Epithelial cell of alveolus of lung (primary cell): ENCODE data around the gene MCM7. TPM values are rescaled to one million over a fixed set of nuclear protein-coding genes. Genes with fewer than 3 reads are reported as not detected.

ENCODE experiments used
- total RNA-seq: library from RNA; depleted of rRNA; stranded (reverse); fragments of >200 nt; gene quantifications from 2 replicates; pipeline ENCODE4 v1.2.1, GENCODE V29; 2015

The MCM7 gene
- total RNA-seq, result 52.1 and 141 TPM in 2 replicates

DNA sequence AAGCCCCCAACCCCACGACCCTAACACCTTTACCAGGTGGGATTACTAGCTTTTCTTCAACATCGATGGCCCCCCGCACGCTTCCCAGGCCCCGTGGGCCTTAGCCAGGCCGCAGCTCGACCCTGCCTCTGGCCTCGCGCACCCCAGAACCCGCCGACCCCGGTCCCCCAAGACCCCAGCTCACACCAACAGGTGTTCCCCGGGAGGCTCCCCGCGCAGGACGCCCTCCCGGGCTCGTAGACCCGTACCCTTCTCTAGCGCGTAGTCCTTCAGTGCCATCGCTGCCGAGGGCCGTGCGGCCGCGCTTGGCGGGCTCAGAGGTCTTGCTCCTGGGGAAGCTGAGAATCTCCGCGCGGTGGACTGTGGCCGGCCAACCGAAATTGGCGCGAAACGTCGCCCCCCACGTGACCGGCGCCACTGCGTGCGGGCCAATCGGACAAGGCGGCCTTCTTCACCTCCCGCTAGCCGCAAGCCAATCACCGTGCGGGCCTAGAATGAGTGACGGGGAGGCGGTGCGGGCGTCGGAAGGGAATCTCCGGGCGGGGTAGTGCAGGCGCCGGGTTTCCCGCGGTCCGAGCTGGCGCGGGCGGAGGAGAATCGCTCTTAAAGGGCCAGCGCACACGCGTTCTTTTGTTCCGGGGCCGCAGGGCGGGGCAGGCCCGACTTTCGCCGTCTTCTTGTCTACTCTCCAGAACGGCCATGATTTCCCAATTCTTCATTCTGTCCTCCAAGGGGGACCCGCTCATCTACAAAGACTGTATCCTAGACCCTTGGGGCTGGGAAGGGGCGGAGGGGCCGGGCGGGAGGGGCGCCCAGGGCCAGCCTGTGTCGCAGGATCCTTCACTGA is at the start of gene MCM7, which contains the start of gene AP4M1:
MCM7 (minus strand) TSS at position 382 of the 847 bp plus-strand sequence; CDS start at position 279, 103 bp downstream.
AP4M1 (plus strand) TSS at position 628 of the 847 bp plus-strand sequence; CDS start at position 700, 72 bp downstream.

DNA sequence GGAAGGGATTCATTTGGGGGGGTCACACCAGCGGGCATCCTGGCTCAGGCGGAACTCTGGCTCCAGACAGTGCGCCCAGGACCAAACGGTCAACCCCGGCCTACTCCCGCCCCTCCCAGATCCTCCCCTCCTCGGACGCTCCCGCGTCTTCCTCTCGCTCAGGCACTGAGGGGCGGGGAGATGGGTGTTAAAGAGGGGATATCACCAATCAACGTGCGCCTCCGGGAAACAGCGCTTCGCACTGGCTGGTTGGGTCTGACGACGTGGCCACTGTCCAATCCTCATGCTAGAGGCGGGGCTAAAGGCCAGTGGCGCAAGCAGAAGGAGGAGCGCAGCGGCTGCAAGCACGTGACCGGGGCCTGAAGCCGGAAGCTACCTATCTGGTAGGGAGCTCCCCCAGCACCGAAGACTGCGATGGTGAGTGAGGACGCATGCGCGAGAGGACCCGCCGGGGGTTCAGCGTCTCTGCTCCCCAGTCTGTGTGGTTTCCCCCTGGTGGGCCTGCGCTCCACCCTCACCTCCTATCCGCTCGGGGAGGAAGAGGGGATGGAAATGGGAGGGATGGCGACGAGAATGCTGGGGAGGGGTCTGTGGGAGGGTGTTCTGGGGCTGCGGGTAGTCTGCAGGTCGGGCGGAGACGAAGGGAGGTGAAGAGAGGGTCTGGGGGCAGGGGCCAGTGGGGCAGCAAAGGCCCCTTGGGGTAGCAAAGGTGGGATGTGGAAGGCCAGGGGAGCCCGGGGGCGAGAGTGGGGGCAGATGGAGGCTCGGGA is 47.5 kb upstream of the MCM7 start, which contains the start of gene LAMTOR4:
LAMTOR4 (plus strand) TSS at position 360 of the 770 bp plus-strand sequence; CDS start at position 415, 55 bp downstream.

DNA sequence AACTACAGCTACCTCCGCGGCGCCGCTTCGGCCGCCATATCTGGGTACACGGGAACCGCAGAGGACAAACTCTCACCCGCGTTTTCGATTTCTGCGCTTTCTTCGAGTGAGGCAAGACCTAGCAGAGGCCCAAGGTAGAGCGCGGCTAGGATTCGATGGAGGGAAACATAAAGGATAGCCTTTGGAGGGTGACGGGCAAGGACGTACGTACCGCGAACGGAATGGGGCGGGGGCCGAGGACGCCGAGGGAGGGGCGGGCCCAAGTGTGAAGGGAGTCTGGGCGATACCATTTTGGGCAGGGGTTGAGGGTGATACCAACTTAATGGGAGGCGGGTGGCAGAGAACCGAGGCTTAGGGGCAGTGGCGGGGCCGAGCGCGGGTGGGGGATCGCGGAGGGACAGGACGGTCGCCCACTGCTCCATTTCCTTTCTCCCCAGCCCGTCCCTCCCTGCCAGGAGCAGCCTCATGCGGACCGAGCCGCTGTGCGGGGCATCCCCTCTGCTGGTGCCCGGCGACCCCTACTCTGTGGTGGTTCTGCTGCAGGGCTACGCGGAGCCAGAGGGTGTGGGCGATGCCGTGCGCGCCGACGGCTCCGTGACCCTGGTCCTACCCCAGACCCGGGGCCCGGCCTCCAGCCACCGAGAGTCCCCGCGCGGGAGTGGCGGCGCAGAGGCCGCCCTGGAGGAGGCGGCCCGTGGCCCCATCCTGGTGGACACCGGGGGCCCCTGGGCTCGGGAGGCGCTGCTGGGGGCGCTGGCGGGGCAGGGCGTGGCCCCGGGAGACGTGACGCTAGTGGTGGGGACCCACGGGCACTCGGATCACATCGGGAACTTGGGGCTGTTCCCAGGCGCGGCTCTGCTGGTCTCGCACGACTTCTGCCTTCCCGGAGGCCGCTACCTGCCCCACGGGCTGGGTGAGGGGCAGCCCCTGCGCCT is 26.0 kb upstream of the MCM7 start, which contains the start of gene MBLAC1:
MBLAC1 (plus strand) TSS at position 37 of the 935 bp plus-strand sequence; CDS start at position 466, 429 bp downstream.

DNA sequence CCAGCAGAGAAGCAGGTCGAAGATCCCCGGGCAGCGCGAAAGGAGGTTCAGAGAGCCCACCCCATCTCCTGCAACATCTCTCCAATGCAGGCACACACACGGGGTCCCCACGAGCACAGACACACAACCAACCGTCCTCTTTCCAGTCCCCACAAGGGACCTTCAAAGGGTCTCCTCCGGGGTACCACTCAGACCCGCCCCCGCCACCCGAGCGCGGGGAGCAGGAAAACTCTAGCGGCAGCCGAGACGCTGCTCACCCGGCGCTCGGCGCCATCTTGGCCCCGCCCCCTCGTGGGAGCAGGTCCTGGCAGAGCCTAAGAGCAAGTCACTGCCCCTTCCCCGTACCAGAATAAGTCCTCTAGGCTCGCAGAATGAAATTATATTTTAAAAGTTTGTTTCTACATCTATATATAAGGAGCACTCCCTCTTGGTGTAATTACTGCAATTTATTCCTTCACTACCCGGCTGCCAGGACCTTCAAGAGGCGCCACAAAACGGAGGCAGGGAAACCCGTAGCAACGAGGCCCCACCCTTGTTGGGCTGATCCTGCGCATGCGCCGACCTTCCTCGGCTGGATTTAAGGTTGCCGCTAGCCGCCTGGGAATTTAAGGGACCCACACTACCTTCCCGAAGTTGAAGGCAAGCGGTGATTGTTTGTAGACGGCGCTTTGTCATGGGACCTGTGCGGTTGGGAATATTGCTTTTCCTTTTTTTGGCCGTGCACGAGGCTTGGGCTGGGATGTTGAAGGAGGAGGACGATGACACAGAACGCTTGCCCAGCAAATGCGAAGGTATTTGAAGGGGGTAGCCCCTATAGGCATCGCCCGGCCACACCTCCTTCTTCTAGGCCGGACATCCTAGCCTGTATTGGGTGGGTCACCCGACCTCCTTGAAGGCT is 18.1 kb upstream of the MCM7 start, which contains the start of the genes CNPY4 and TAF6:
CNPY4 (plus strand) TSS at position 563 of the 898 bp plus-strand sequence; CDS start at position 674, 111 bp downstream.
TAF6 (minus strand) TSS at position 287 of the 898 bp plus-strand sequence. CDS start 5,149 bp downstream, outside the sequence.

DNA sequence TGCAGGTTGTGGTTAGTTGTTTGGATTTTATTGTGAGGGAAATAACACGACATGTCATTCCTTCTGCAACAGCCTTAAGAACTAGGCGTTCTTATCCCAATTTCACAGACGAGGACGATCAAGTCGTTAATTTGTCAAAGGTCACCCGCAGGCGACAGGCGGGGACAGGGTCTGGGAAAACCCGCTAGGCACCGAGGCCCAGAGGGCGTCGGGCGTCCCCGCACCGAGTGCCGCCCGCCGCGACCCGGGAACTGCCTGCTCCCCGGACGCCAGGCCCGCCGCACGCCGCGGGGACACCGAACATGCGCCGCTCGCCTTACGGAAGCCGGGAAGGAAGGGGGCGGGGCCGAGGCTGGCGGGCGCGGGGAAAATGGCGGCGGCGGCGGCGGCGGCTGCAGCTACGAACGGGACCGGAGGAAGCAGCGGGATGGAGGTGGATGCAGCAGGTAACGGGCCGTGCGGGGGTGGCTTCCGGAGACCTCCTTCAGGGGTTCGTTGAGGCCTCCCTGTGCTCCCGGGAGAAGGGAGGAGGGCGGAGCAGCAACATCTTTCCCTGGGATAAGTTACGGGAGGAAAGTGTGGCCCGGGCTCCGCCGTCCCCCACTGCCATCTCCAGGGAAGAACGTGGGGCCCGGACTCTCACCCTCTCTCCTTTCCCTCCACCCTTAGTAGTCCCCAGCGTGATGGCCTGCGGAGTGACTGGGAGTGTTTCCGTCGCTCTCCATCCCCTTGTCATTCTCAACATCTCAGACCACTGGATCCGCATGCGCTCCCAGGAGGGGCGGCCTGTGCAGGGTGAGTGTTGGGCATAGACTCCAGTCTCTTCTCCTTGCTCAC is 12.4 kb downstream of the MCM7 start, which contains the start of gene COPS6:
COPS6 (plus strand) TSS at position 349 of the 837 bp plus-strand sequence; CDS start at position 371, 22 bp downstream.

DNA sequence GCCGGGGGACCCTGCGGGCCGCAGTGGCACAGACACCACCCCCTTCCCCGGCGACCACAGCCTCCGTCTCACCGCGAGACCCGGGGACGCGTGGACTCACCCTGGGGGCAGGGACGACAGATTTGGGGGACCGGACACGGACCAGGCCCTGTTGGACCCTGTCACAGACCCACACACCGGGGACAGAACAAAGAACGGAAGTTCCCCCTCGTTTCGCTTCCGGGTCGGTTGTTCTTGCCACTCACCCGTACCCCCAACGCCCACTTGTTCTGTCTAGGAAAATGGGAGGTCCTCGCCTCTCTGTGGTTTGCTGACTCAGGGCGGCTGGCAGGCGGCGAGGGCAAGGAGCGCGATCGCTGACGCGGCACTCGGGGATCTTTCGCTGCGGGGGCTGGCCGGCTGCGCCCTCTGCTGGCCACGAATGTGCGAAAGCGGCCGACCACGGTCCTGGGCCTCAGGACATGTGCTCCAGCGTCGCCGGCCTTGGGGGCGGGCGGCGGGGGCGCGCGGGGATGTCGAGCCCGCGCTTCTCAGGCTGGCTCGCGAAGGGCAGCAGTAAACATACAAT is 19.6 kb downstream of the MCM7 start, which contains the start of gene ZNF3:
ZNF3 (minus strand) TSS at position 189 of the 568 bp plus-strand sequence. CDS start 4,366 bp downstream, outside the sequence.

DNA sequence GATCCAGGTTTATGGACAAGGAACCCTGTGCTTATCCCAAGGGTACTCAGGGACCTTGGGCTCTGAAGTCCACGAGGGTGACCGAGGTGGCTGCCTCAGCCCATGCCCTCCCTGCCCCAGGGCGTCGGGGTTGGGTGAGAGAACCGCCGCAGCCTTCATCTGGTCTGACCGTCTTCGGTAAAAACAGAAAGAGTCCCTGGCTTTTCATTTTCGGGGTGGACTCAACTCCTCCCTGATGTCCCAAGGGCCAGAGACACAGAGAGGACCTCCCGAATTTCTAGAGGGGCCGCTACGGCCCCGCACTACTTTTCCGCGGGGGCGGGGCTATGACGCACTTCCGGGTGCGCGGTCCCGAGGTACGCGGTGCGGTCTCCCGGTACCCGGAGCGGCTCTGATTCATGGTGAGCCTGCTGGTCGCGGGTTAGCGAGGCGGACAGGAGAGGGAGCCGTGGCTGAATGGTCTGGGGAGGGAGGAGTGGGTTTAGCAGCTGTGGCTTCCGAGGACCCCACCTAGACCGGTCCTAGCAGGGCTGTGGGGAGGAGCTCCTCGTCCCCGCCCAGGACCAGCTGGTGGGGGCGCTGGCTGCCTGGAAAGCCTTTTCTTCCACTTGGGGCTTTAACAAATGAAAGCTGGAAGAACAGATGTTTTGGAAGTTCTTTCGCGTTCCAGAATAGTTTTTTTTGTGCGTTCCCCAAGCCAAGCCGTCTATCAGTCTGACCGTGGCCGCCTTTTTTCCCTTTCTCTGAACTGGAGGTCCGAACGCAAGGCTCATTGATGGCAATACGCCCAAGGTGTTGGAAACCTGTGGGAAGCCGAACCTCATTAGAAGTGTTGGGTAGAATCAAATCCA is 51.5 kb downstream of the MCM7 start, which contains the start of gene ZSCAN21:
ZSCAN21 (plus strand) TSS at position 334 of the 851 bp plus-strand sequence. CDS start 7,233 bp downstream, outside the sequence.

Other genes with a start within 250 kb of the MCM7 start
- gene OR2AE1, start 224.4 kb downstream of the MCM7 start, total RNA-seq, result 0.39 TPM in 1 of 2 replicates, not detected in the other
- gene TRIM4, start 181.9 kb downstream of the MCM7 start, total RNA-seq, result 18.9 and 40.1 TPM in 2 replicates
- gene GJC3, start 171.8 kb downstream of the MCM7 start, total RNA-seq, result not detected in 2 replicates
- 0.40 TPM in 1 of 2 replicates, not detected in the other for gene AZGP1, start 125.4 kb downstream of the MCM7 start, total RNA-seq
- gene ZKSCAN1, start 85.8 kb downstream of the MCM7 start, total RNA-seq, result 20.2 and 44.2 TPM in 2 replicates
- 12.5 and 18.4 TPM in 2 replicates for gene ZSCAN21, start 51.6 kb downstream of the MCM7 start, total RNA-seq
- 16.3 and 33.9 TPM in 2 replicates for gene ZNF3, start 19.7 kb downstream of the MCM7 start, total RNA-seq
- gene COPS6, start 12.4 kb downstream of the MCM7 start, total RNA-seq, result 58.0 and 95.9 TPM in 2 replicates
- gene AP4M1, start 246 bp upstream of the MCM7 start, total RNA-seq, result 35.6 and 38.4 TPM in 2 replicates
- gene TAF6, start 18.0 kb upstream of the MCM7 start, total RNA-seq, result 97.1 and 107 TPM in 2 replicates
- gene CNPY4, start 18.2 kb upstream of the MCM7 start, total RNA-seq, result 14.0 and 19.2 TPM in 2 replicates
- 0.48 and 4.3 TPM in 2 replicates for gene MBLAC1, start 25.6 kb upstream of the MCM7 start, total RNA-seq
- 139 and 189 TPM in 2 replicates for gene LAMTOR4, start 47.5 kb upstream of the MCM7 start, total RNA-seq
- 4.2 and 8.9 TPM in 2 replicates for gene TRAPPC14, start 57.3 kb upstream of the MCM7 start, total RNA-seq
- 5.6 and 9.7 TPM in 2 replicates for gene GAL3ST4, start 67.2 kb upstream of the MCM7 start, total RNA-seq
- gene GPC2, start 76.0 kb upstream of the MCM7 start, total RNA-seq, result 2.5 and 3.1 TPM in 2 replicates
- 0.16 and 0.91 TPM in 2 replicates for gene STAG3, start 76.5 kb upstream of the MCM7 start, total RNA-seq
- not detected in 2 replicates for gene PVRIG, start 118.6 kb upstream of the MCM7 start, total RNA-seq
- not detected in 2 replicates for gene SPDYE3, start 206.3 kb upstream of the MCM7 start, total RNA-seq